Measurements from ENCODE around the gene ATP11A. TPM values are rescaled to one million over a fixed set of nuclear protein-coding genes. Genes with fewer than 3 reads are reported as not detected.

The ATP11A gene
- total and polyA plus RNA-seq, 2 experiments from 2014 or later = 12.3 to 52.6 TPM

DNA sequence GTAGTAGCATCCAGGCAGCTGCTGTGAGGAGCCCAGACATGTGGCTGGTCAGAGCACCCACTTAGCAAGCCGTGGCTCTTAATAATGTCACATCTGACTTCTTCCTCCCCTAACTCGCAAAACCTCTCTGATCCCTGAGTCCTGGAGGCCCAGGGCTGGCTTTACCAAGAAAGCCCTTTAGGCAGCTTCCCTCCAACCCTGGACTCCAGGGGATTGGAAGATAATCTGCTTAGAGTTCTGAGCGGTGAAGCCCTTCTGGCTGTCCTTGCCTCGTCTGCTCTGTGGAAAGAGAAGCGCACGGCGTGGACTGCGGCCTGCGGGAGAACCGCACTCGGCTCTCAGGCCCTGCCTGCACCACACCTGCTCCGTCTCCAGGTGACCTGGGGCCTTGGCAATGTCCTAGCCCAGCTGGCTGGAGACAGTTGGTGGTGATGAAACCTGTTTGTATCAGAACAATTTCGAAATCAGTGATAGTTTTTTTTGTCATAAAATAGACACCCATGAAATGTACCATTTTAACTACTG lies 214.7 kb downstream of the ATP11A start:
- Mint-ChIP-seq H3K27ac (no peak overlapping the region), H3K9me3 (peaks cover 37% of the 10 kb centered on the region), H3K4me3 (no peak overlapping the region), H3K36me3 (ENCODE audit: low read depth) (peaks cover 53% of the 10 kb centered on the region), H3K27me3 (ENCODE audit: insufficient read depth, low read depth, poor library complexity) (peaks cover 20% of the 10 kb centered on the region), H3K4me1 (peaks cover 71% of the 10 kb centered on the region)
- Histone ChIP-seq H4K20me1 (replicated peaks; ENCODE audit: insufficient read depth) (no peaks in the 10 kb centered on the region; the same call in 1 of the 2 replicates), H3K36me3 (ENCODE audit: insufficient read depth) (peaks cover 7% of the 10 kb centered on the region; the same call in 1 of the 2 replicates), H3K4me1 (ENCODE audit: insufficient read depth) (peaks cover 14% of the 10 kb centered on the region), H3K27me3 (ENCODE audit: insufficient read depth) (no peaks in the 10 kb centered on the region), H3K9me2 (ENCODE audit: insufficient read depth) (no peaks in the 10 kb centered on the region), H3K27ac (ENCODE audit: low read depth) (no peak overlapping the region), H3K4me2 (no peak overlapping the region), H3F3A (replicated peaks; ENCODE audit: low read depth) (peaks cover 6% of the 10 kb centered on the region; the same call in 1 of the 2 replicates), H3K79me2 (replicated peaks; ENCODE audit: insufficient read depth) (no peaks in the 10 kb centered on the region; the same call in 1 of the 2 replicates), H2AFZ (no peak overlapping the region), H3K4me3 (no peak overlapping the region)
- TF ChIP-seq ZNF114 (CRISPR knock-in tag; IDR thresholded peaks at IDR 0.05) = no peak
- TF ChIP-seq POLR2AphosphoS5 (IDR thresholded peaks at IDR 0.05; ENCODE audit: low read depth) = no peak
- TF ChIP-seq JUNB (IDR thresholded peaks at IDR 0.05; ENCODE audit: unreplicated experiment) = no peak
- TF ChIP-seq CREB1 (CRISPR knock-in tag; IDR thresholded peaks at IDR 0.05; ENCODE audit: low read depth) = no peak
- TF ChIP-seq STAT1 (IDR thresholded peaks at IDR 0.05; ENCODE audit: unreplicated experiment) = no peak
- TF ChIP-seq, protein P1, sequence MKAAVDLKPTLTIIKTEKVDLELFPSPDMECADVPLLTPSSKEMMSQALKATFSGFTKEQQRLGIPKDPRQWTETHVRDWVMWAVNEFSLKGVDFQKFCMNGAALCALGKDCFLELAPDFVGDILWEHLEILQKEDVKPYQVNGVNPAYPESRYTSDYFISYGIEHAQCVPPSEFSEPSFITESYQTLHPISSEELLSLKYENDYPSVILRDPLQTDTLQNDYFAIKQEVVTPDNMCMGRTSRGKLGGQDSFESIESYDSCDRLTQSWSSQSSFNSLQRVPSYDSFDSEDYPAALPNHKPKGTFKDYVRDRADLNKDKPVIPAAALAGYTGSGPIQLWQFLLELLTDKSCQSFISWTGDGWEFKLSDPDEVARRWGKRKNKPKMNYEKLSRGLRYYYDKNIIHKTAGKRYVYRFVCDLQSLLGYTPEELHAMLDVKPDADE (IDR thresholded peaks at IDR 0.05) = no peak
- TF ChIP-seq, protein P2, sequence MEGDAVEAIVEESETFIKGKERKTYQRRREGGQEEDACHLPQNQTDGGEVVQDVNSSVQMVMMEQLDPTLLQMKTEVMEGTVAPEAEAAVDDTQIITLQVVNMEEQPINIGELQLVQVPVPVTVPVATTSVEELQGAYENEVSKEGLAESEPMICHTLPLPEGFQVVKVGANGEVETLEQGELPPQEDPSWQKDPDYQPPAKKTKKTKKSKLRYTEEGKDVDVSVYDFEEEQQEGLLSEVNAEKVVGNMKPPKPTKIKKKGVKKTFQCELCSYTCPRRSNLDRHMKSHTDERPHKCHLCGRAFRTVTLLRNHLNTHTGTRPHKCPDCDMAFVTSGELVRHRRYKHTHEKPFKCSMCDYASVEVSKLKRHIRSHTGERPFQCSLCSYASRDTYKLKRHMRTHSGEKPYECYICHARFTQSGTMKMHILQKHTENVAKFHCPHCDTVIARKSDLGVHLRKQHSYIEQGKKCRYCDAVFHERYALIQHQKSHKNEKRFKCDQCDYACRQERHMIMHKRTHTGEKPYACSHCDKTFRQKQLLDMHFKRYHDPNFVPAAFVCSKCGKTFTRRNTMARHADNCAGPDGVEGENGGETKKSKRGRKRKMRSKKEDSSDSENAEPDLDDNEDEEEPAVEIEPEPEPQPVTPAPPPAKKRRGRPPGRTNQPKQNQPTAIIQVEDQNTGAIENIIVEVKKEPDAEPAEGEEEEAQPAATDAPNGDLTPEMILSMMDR (conservative IDR thresholded peaks at IDR 0.05; ENCODE audit: low read depth in 2 of 2) = no peak
- TF ChIP-seq EZH2phosphoT487 (IDR thresholded peaks at IDR 0.05; ENCODE audit: unreplicated experiment) = no peak
- no peak for TF ChIP-seq ZNF331 (CRISPR knock-in tag; IDR thresholded peaks at IDR 0.05; ENCODE audit: low read depth)
- TF ChIP-seq, protein P3, sequence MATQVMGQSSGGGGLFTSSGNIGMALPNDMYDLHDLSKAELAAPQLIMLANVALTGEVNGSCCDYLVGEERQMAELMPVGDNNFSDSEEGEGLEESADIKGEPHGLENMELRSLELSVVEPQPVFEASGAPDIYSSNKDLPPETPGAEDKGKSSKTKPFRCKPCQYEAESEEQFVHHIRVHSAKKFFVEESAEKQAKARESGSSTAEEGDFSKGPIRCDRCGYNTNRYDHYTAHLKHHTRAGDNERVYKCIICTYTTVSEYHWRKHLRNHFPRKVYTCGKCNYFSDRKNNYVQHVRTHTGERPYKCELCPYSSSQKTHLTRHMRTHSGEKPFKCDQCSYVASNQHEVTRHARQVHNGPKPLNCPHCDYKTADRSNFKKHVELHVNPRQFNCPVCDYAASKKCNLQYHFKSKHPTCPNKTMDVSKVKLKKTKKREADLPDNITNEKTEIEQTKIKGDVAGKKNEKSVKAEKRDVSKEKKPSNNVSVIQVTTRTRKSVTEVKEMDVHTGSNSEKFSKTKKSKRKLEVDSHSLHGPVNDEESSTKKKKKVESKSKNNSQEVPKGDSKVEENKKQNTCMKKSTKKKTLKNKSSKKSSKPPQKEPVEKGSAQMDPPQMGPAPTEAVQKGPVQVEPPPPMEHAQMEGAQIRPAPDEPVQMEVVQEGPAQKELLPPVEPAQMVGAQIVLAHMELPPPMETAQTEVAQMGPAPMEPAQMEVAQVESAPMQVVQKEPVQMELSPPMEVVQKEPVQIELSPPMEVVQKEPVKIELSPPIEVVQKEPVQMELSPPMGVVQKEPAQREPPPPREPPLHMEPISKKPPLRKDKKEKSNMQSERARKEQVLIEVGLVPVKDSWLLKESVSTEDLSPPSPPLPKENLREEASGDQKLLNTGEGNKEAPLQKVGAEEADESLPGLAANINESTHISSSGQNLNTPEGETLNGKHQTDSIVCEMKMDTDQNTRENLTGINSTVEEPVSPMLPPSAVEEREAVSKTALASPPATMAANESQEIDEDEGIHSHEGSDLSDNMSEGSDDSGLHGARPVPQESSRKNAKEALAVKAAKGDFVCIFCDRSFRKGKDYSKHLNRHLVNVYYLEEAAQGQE (IDR thresholded peaks at IDR 0.05; ENCODE audit: unreplicated experiment) = no peak
- no peak for TF ChIP-seq EZH2 (IDR thresholded peaks at IDR 0.05; ENCODE audit: low read depth, unreplicated experiment)
- TF ChIP-seq, protein P4, sequence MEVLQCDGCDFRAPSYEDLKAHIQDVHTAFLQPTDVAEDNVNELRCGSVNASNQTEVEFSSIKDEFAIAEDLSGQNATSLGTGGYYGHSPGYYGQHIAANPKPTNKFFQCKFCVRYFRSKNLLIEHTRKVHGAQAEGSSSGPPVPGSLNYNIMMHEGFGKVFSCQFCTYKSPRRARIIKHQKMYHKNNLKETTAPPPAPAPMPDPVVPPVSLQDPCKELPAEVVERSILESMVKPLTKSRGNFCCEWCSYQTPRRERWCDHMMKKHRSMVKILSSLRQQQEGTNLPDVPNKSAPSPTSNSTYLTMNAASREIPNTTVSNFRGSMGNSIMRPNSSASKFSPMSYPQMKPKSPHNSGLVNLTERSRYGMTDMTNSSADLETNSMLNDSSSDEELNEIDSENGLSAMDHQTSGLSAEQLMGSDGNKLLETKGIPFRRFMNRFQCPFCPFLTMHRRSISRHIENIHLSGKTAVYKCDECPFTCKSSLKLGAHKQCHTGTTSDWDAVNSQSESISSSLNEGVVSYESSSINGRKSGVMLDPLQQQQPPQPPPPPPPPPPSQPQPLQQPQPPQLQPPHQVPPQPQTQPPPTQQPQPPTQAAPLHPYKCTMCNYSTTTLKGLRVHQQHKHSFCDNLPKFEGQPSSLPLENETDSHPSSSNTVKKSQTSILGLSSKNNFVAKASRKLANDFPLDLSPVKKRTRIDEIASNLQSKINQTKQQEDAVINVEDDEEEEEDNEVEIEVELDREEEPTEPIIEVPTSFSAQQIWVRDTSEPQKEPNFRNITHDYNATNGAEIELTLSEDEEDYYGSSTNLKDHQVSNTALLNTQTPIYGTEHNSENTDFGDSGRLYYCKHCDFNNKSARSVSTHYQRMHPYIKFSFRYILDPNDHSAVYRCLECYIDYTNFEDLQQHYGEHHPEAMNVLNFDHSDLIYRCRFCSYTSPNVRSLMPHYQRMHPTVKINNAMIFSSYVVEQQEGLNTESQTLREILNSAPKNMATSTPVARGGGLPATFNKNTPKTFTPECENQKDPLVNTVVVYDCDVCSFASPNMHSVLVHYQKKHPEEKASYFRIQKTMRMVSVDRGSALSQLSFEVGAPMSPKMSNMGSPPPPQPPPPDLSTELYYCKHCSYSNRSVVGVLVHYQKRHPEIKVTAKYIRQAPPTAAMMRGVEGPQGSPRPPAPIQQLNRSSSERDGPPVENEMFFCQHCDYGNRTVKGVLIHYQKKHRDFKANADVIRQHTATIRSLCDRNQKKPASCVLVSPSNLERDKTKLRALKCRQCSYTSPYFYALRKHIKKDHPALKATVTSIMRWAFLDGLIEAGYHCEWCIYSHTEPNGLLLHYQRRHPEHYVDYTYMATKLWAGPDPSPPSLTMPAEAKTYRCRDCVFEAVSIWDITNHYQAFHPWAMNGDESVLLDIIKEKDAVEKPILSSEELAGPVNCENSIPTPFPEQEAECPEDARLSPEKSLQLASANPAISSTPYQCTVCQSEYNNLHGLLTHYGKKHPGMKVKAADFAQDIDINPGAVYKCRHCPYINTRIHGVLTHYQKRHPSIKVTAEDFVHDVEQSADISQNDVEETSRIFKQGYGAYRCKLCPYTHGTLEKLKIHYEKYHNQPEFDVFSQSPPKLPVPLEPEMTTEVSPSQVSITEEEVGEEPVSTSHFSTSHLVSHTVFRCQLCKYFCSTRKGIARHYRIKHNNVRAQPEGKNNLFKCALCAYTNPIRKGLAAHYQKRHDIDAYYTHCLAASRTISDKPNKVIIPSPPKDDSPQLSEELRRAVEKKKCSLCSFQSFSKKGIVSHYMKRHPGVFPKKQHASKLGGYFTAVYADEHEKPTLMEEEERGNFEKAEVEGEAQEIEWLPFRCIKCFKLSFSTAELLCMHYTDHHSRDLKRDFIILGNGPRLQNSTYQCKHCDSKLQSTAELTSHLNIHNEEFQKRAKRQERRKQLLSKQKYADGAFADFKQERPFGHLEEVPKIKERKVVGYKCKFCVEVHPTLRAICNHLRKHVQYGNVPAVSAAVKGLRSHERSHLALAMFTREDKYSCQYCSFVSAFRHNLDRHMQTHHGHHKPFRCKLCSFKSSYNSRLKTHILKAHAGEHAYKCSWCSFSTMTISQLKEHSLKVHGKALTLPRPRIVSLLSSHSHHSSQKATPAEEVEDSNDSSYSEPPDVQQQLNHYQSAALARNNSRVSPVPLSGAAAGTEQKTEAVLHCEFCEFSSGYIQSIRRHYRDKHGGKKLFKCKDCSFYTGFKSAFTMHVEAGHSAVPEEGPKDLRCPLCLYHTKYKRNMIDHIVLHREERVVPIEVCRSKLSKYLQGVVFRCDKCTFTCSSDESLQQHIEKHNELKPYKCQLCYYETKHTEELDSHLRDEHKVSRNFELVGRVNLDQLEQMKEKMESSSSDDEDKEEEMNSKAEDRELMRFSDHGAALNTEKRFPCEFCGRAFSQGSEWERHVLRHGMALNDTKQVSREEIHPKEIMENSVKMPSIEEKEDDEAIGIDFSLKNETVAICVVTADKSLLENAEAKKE (CRISPR knock-in tag; IDR thresholded peaks at IDR 0.05) = no peak
- TF ChIP-seq NANOG (IDR thresholded peaks at IDR 0.05; ENCODE audit: borderline replicate concordance) = no peak
- DNase-seq (ENCODE audit: low spot score) (no peak), ATAC-seq (no peak)

Measured in GM23338 (cell line).